ENCODE measurements around the gene DSCAML1.

DNA sequence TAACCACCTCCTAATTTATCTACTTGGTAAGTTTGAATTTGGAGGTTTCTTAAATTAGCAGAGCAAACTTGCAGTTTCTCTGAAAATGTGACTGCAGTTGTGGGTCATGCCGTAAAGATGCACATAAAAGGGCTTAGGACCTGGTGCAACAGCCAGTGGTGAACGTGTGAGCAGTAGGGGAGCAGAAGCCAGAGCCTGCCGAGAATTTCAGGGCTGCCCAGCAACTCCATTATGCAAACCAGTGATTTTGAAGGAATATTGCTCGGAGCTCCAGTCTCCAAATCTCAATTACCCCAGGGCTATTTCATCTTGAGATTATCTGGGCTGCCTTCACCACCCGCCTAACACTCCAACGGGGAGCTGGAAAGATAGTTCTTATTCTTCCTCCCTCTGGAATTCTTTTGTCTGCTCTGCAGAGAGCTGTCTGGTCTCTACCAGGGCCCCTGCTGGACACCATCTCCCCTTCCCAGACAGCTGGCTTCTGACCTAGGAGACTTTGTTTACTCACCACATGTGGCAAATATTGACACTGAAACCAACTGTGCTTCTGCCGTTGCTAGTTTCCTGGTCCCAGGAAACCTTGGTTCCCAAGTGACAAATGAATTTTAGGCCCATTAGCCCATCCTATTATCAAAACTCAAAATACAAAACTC, 93.9 kb downstream of the DSCAML1 start:
- TF ChIP-seq POLR2A (IDR thresholded peaks at IDR 0.05) (no peak), EP300 (IDR thresholded peaks at IDR 0.05) (no peak)
- TF ChIP-seq, protein P1, sequence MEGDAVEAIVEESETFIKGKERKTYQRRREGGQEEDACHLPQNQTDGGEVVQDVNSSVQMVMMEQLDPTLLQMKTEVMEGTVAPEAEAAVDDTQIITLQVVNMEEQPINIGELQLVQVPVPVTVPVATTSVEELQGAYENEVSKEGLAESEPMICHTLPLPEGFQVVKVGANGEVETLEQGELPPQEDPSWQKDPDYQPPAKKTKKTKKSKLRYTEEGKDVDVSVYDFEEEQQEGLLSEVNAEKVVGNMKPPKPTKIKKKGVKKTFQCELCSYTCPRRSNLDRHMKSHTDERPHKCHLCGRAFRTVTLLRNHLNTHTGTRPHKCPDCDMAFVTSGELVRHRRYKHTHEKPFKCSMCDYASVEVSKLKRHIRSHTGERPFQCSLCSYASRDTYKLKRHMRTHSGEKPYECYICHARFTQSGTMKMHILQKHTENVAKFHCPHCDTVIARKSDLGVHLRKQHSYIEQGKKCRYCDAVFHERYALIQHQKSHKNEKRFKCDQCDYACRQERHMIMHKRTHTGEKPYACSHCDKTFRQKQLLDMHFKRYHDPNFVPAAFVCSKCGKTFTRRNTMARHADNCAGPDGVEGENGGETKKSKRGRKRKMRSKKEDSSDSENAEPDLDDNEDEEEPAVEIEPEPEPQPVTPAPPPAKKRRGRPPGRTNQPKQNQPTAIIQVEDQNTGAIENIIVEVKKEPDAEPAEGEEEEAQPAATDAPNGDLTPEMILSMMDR (IDR thresholded peaks at IDR 0.05): no peak

Measured in tibial nerve (tissue), 4 donors.